Measurements from ENCODE around the gene KATNAL2.
A peak's percentile ranks its signal among the peaks of the same experiment; 100 is the strongest.

The KATNAL2 gene, protein sequence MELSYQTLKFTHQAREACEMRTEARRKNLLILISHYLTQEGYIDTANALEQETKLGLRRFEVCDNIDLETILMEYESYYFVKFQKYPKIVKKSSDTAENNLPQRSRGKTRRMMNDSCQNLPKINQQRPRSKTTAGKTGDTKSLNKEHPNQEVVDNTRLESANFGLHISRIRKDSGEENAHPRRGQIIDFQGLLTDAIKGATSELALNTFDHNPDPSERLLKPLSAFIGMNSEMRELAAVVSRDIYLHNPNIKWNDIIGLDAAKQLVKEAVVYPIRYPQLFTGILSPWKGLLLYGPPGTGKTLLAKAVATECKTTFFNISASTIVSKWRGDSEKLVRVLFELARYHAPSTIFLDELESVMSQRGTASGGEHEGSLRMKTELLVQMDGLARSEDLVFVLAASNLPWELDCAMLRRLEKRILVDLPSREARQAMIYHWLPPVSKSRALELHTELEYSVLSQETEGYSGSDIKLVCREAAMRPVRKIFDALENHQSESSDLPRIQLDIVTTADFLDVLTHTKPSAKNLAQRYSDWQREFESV

GRCh38 chr18:46917108-46917802, at the start of gene KATNAL2, which contains the start of gene PIAS2:
Gene KATNAL2, plus strand, starts transcription at chr18:46917602. Its CDS starts 29,271 bp downstream, at chr18:46946873.
Gene PIAS2, minus strand, starts transcription at chr18:46917507. Its CDS starts 162 bp downstream, at chr18:46917345.
- H3K4me1 ChIP-seq (ENCODE audit: insufficient read depth, low read length): peaks cover 12% of the 10 kb centered on the region
- no peaks in the 10 kb centered on the region for H3K9me3 ChIP-seq (ENCODE audit: control insufficient read depth, insufficient read depth, low read length)
- no peaks in the 10 kb centered on the region for H3K36me3 ChIP-seq (ENCODE audit: insufficient read depth, low read length)
- peak within 1 kb of the TSS; percentile 96 for H3K9ac ChIP-seq (ENCODE audit: low read depth, low read length)

- Histone ChIP-seq H3K4me1 (ENCODE audit: insufficient read depth, low read length) (0 out of 2 replicates have a peak, but pooled peaks cover 4% of the 10 kb centered on the region), H3K36me3 (ENCODE audit: insufficient read depth, low read length) (0 out of 2 replicates have a peak, but pooled peaks cover 3% of the 10 kb centered on the region), H3K9ac (ENCODE audit: low read depth, low read length) (no peak overlapping the region), H3K9me3 (ENCODE audit: control insufficient read depth, insufficient read depth, low read length) (peaks cover 19% of the 10 kb centered on the region)
These were observed 49.1 kb upstream of the KATNAL2 start for GRCh38 chr18:46868169-46868921.

- Histone ChIP-seq H3K4me1 (ENCODE audit: insufficient read depth, low read length) (no peaks in the 10 kb centered on the region), H3K36me3 (ENCODE audit: insufficient read depth, low read length) (peaks cover 3% of the 10 kb centered on the region; the same call in 1 of the 2 replicates), H3K9ac (ENCODE audit: low read depth, low read length) (no peak overlapping the region), H3K9me3 (ENCODE audit: control insufficient read depth, insufficient read depth, low read length) (peaks cover 31% of the 10 kb centered on the region)
These were observed 39.9 kb upstream of the KATNAL2 start for GRCh38 chr18:46877329-46877987.

GRCh38 chr18:46883180-46883579, 34.2 kb upstream of the KATNAL2 start:
- Histone ChIP-seq H3K36me3 (ENCODE audit: insufficient read depth, low read length) (peaks cover 3% of the 10 kb centered on the region; the same call in 1 of the 2 replicates), H3K4me1 (ENCODE audit: insufficient read depth, low read length) (no peaks in the 10 kb centered on the region), H3K9me3 (ENCODE audit: control insufficient read depth, insufficient read depth, low read length) (peaks cover 21% of the 10 kb centered on the region), H3K9ac (ENCODE audit: low read depth, low read length) (no peak overlapping the region)

DNA sequence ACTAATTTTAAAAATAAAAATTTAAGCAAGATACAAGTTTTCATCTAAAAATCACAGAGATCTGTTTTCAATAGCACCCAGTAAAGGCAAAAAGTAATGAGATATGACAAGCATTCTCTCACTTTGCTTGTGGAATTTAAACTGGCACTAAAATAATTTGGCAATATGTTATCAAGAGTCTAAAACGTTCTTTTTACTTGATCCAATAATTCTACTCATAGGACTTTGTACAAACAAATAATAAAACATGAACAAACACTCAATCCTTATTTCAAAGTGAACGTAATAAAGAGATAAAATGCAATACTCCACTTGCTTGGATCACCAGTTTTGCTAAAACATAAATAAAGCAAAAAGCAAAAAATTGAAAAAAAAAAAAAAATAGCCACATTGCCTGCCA, 30.5 kb upstream of the KATNAL2 start:
- Histone ChIP-seq H3K36me3 (ENCODE audit: insufficient read depth, low read length) (peaks cover 16% of the 10 kb centered on the region), H3K9me3 (ENCODE audit: control insufficient read depth, insufficient read depth, low read length) (peaks cover 18% of the 10 kb centered on the region), H3K9ac (ENCODE audit: low read depth, low read length) (no peak overlapping the region), H3K4me1 (ENCODE audit: insufficient read depth, low read length) (no peaks in the 10 kb centered on the region)

GRCh38 chr18:46888965-46889364, 28.4 kb upstream of the KATNAL2 start:
- H3K4me1 ChIP-seq (ENCODE audit: insufficient read depth, low read length): no peaks in the 10 kb centered on the region
- H3K36me3 ChIP-seq (ENCODE audit: insufficient read depth, low read length): peaks cover 16% of the 10 kb centered on the region
- H3K9ac ChIP-seq (ENCODE audit: low read depth, low read length): no peak overlapping the region
- H3K9me3 ChIP-seq (ENCODE audit: control insufficient read depth, insufficient read depth, low read length): peaks cover 18% of the 10 kb centered on the region

GRCh38 chr18:46891742-46892214, 25.6 kb upstream of the KATNAL2 start:
- peaks cover 16% of the 10 kb centered on the region for H3K36me3 ChIP-seq (ENCODE audit: insufficient read depth, low read length)
- H3K9ac ChIP-seq (ENCODE audit: low read depth, low read length): no peak overlapping the region
- H3K4me1 ChIP-seq (ENCODE audit: insufficient read depth, low read length): no peaks in the 10 kb centered on the region
- peaks cover 18% of the 10 kb centered on the region for H3K9me3 ChIP-seq (ENCODE audit: control insufficient read depth, insufficient read depth, low read length)

DNA sequence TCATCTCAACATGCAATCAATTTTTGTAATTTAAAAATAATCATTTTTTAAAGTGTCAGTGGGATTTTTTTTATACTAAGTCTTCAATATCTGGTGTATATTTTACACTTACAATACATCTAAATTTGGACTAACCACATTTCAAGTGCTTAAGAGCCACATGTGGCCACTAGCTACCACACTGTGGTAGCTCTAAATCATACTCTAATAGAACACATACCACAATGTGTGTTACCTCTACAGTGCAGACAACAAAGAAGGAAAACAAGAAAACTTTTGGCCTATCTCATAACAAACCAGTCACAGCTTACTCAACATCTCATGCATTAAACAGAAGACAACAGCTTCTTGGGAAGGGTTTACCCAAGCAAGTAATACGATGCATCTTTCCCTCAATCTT, 24.6 kb upstream of the KATNAL2 start:
- Histone ChIP-seq H3K9ac (ENCODE audit: low read depth, low read length) (no peak overlapping the region), H3K9me3 (ENCODE audit: control insufficient read depth, insufficient read depth, low read length) (peaks cover 12% of the 10 kb centered on the region), H3K36me3 (ENCODE audit: insufficient read depth, low read length) (peaks cover 16% of the 10 kb centered on the region), H3K4me1 (ENCODE audit: insufficient read depth, low read length) (no peaks in the 10 kb centered on the region)

GRCh38 chr18:46893360-46893759, 24.0 kb upstream of the KATNAL2 start:
- Histone ChIP-seq H3K36me3 (ENCODE audit: insufficient read depth, low read length) (peaks cover 16% of the 10 kb centered on the region), H3K9ac (ENCODE audit: low read depth, low read length) (no peak overlapping the region), H3K4me1 (ENCODE audit: insufficient read depth, low read length) (no peaks in the 10 kb centered on the region), H3K9me3 (ENCODE audit: control insufficient read depth, insufficient read depth, low read length) (peaks cover 10% of the 10 kb centered on the region)

- Histone ChIP-seq H3K9me3 (ENCODE audit: control insufficient read depth, insufficient read depth, low read length) (peaks cover 5% of the 10 kb centered on the region), H3K36me3 (ENCODE audit: insufficient read depth, low read length) (peaks cover 12% of the 10 kb centered on the region), H3K9ac (ENCODE audit: low read depth, low read length) (no peak overlapping the region), H3K4me1 (ENCODE audit: insufficient read depth, low read length) (no peaks in the 10 kb centered on the region)
These were observed 23.3 kb upstream of the KATNAL2 start for GRCh38 chr18:46894124-46894523.

DNA sequence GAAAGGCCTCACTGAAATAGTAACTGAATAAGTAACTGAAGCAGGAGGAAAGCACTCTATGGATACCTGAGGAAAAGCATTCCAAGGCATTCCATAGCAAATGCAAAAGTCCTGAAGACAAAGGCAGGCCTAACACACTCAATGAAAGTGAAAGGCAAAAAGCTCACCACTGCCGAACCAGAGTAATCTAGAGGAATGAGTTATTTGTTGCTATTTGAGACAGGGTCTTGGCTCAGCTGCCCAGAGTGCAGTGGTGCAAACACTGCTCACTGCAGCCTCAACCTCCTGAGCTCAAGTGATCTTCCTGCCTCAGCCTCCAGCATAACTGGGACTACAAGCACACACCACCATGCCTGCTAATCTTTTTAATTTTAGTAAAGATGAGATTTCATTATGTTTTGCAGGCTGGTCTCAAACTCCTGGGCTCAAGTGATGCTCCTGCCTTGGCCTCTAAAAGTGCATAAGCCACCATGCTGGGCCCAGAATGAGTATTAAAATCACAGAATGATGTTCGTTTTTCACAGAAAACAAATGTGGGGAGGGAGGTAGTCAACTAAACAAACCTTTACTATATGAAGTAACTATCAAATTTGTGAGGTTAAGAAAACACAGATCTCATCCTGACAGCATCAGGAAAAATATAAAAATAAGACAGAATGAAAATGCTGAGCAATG, 18.0 kb upstream of the KATNAL2 start:
- H3K4me1 ChIP-seq (ENCODE audit: insufficient read depth, low read length): peaks cover 5% of the 10 kb centered on the region
- no peaks in the 10 kb centered on the region for H3K9me3 ChIP-seq (ENCODE audit: control insufficient read depth, insufficient read depth, low read length)
- H3K9ac ChIP-seq (ENCODE audit: low read depth, low read length): no peak overlapping the region
- H3K36me3 ChIP-seq (ENCODE audit: insufficient read depth, low read length): no peaks in the 10 kb centered on the region

GRCh38 chr18:46903406-46903805, 14.0 kb upstream of the KATNAL2 start:
- Histone ChIP-seq H3K9me3 (ENCODE audit: control insufficient read depth, insufficient read depth, low read length) (no peaks in the 10 kb centered on the region), H3K36me3 (ENCODE audit: insufficient read depth, low read length) (no peaks in the 10 kb centered on the region), H3K9ac (ENCODE audit: low read depth, low read length) (no peak overlapping the region), H3K4me1 (ENCODE audit: insufficient read depth, low read length) (peaks cover 5% of the 10 kb centered on the region)

DNA sequence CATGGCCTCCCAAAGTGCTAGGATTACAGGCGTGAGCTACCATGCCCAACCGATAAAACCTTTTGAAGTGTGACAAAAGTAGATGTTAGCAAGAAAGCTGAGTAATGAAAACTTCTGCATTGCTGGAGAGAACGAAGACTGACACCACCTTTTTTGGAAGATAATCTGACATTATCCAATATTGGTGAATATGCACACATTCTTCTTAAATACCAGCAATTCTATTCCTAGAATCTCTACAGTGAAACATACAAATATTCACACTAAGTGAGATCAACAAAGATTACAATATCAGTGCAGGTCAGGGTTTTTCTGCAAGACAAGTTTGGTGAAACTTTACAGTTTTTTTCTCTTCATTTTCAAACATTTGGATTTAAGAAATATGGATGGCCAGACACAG, 7.9 kb upstream of the KATNAL2 start:
- H3K36me3 ChIP-seq (ENCODE audit: insufficient read depth, low read length): no peaks in the 10 kb centered on the region
- H3K4me1 ChIP-seq (ENCODE audit: insufficient read depth, low read length): peaks cover 12% of the 10 kb centered on the region; the same call in 1 of the 2 replicates
- no peaks in the 10 kb centered on the region for H3K9me3 ChIP-seq (ENCODE audit: control insufficient read depth, insufficient read depth, low read length)
- no peak overlapping the region for H3K9ac ChIP-seq (ENCODE audit: low read depth, low read length)

Measured in ES-I3 (cell line).